ENCODE results near the gene ATRNL1. TPM values are rescaled to one million over a fixed set of nuclear protein-coding genes. Genes with fewer than 3 reads are reported as not detected.

The ATRNL1 gene
- total RNA-seq, 2 experiments from 2014 or later, result 0.21 TPM; not detected in 1

DNA sequence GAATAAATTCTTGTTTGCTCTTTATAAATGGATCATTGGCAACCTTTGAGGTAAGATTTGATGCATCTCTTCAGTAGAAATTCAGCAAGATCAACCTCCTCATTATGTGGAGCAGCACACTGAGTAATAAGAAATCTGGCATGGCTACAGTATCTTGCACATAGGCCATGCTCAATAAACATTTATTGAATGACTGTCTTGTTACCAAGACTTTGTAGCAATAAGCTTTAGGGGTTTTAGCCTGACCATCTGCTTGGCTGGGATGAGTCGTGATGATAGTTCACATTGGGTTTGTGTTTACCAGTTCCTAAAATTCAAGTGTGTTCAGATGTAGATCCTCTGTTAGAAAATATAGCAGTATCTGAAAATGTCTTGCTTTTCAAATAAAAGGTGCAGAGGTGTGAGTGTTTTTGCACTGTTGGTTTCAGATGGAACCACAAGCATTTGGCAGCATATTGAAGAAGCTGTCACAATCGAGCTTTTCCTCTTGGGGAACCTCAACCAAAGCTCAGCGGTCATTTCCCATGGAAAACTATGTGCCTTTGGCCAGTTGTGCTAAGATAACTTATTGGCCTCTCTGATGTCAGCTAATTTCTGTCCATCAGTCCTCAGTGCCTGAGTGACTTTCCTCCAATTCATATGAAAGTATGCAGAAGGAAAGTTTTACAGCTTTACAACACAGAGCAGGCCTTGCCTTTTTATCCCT lies 737.3 kb downstream of the ATRNL1 start:
- Mint-ChIP-seq H3K4me3 (no peak overlapping the region), H3K27ac (no peak overlapping the region), H3K9me3 (ENCODE audit: low read depth) (no peaks in the 10 kb centered on the region), H3K27me3 (no peaks in the 10 kb centered on the region), H3K4me1 (no peaks in the 10 kb centered on the region), H3K36me3 (ENCODE audit: low read depth) (no peaks in the 10 kb centered on the region)
- ChIA-PET CTCF (interaction anchor here (1.5 kb wide), 1 partner anchor 19 kb away, joined by 3 read pairs; no protein-coding TSS in a partner anchor), POLR2A (interaction anchor here (0.5 kb wide), 1 partner anchor 520 kb away, joined by 3 read pairs; no protein-coding TSS in a partner anchor)
- intact Hi-C loops (cut with DNase I, micrococcal nuclease), result no loop called here
- DNase-seq (no peak), ATAC-seq (no peak)

DNA sequence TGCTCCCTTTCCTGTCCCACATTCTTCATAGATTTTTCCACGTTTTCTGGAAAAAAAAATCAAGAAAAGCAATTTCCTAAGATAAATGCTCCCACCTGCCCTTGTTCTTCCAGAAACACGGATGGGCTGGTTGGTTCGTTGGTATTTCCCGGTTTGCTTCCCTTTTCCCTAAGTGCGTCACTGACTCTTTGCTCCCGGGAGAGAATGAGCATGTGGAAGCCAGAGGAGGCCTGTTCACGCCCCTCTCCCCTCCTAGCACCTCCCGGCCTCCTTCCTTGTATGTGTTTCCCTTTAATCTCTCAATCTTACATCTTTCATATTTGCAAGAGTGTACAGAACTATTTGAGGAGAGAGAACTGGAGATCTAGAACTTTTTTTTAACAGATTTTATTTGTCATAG lies 737.9 kb downstream of the ATRNL1 start:
- Mint-ChIP-seq H3K9me3 (ENCODE audit: low read depth) (no peaks in the 10 kb centered on the region), H3K4me1 (no peaks in the 10 kb centered on the region), H3K27ac (no peak overlapping the region)

DNA sequence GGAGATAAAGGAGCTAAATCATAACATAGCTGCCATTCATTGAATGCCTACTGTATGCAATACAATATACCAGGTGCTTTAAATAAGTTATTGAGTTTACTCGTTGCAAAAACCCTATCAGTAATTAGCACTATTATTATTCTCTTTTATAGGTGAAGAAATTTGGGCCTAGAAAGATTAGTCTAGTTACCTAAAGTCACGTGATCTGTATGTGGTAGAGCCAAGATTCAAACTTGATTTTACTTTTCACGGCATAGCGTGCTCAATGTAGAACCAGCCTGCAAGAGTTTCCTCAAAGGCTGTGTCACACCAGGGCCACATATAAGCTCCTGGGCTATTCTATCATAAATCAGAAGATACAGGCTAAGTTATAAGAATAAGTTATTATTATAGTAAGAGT lies 740.0 kb downstream of the ATRNL1 start:
- POLR2A ChIA-PET, result no interaction called here
- intact Hi-C loops (cut with DNase I, micrococcal nuclease), result no loop called here
- no peak for ATAC-seq
- no peaks in the 10 kb centered on the region for H3K4me1 Mint-ChIP-seq
- H3K27ac Mint-ChIP-seq, result no peak overlapping the region
- no peak overlapping the region for H3K4me3 Mint-ChIP-seq
- H3K9me3 Mint-ChIP-seq (ENCODE audit: low read depth), result no peaks in the 10 kb centered on the region
- H3K27me3 Mint-ChIP-seq, result no peaks in the 10 kb centered on the region
- no peak for DNase-seq
- H3K36me3 Mint-ChIP-seq (ENCODE audit: low read depth), result no peaks in the 10 kb centered on the region
- CTCF ChIA-PET, result interaction anchor here (0.8 kb wide), 1 partner anchor 20 kb away, joined by 3 read pairs; no protein-coding TSS in a partner anchor

More for the DNA sequence above, 737.9 kb downstream of the ATRNL1 start:
- POLR2A ChIA-PET, result no interaction called here
- Mint-ChIP-seq H3K27me3 (no peaks in the 10 kb centered on the region), H3K36me3 (ENCODE audit: low read depth) (no peaks in the 10 kb centered on the region), H3K4me3 (no peak overlapping the region)
- ATAC-seq (no peak), DNase-seq (no peak)
- CTCF ChIA-PET, result interaction anchor here (1.3 kb wide), 1 partner anchor 189 kb away, joined by 3 read pairs; no protein-coding TSS in a partner anchor
- intact Hi-C loops (cut with DNase I, micrococcal nuclease), result no loop called here

GRCh38 chr10:115844591-115844990 lies 751.4 kb downstream of the ATRNL1 start:
- H3K36me3 Mint-ChIP-seq (ENCODE audit: low read depth), result no peaks in the 10 kb centered on the region
- H3K4me3 Mint-ChIP-seq, result no peak overlapping the region
- ATAC-seq (no peak), DNase-seq (no peak)
- H3K9me3 Mint-ChIP-seq (ENCODE audit: low read depth), result no peaks in the 10 kb centered on the region
- intact Hi-C loops (cut with DNase I, micrococcal nuclease), result no loop called here
- H3K4me1 Mint-ChIP-seq, result no peaks in the 10 kb centered on the region
- ChIA-PET CTCF (no interaction called here), POLR2A (no interaction called here)
- H3K27me3 Mint-ChIP-seq, result no peaks in the 10 kb centered on the region
- H3K27ac Mint-ChIP-seq, result no peak overlapping the region

GRCh38 chr10:115845921-115846320 lies 752.8 kb downstream of the ATRNL1 start:
- intact Hi-C loops (cut with DNase I, micrococcal nuclease), result no loop called here
- Mint-ChIP-seq H3K27ac (no peak overlapping the region), H3K27me3 (no peaks in the 10 kb centered on the region), H3K4me1 (no peaks in the 10 kb centered on the region), H3K36me3 (ENCODE audit: low read depth) (no peaks in the 10 kb centered on the region), H3K4me3 (no peak overlapping the region), H3K9me3 (ENCODE audit: low read depth) (no peaks in the 10 kb centered on the region)
- no peak for DNase-seq
- ChIA-PET POLR2A (no interaction called here), CTCF (no interaction called here)
- ATAC-seq, result no peak

- Mint-ChIP-seq H3K9me3 (ENCODE audit: low read depth) (no peaks in the 10 kb centered on the region), H3K27me3 (no peaks in the 10 kb centered on the region), H3K27ac (no peak overlapping the region), H3K36me3 (ENCODE audit: low read depth) (no peaks in the 10 kb centered on the region), H3K4me1 (no peaks in the 10 kb centered on the region), H3K4me3 (no peak overlapping the region)
- DNase-seq, result no peak
- ChIA-PET POLR2A (no interaction called here), CTCF (no interaction called here)
- intact Hi-C loops (cut with DNase I, micrococcal nuclease), result no loop called here
- ATAC-seq, result no peak
These were observed 753.4 kb downstream of the ATRNL1 start for GRCh38 chr10:115846528-115846927.

- intact Hi-C loops (cut with DNase I, micrococcal nuclease), result no loop called here
- Mint-ChIP-seq H3K27ac (no peak overlapping the region), H3K36me3 (ENCODE audit: low read depth) (no peaks in the 10 kb centered on the region), H3K9me3 (ENCODE audit: low read depth) (no peaks in the 10 kb centered on the region), H3K4me3 (no peak overlapping the region), H3K27me3 (no peaks in the 10 kb centered on the region), H3K4me1 (no peaks in the 10 kb centered on the region)
- DNase-seq, result no peak
- CTCF ChIA-PET, result no interaction called here
- no peak for ATAC-seq
- POLR2A ChIA-PET, result no interaction called here
These were observed 756.0 kb downstream of the ATRNL1 start for GRCh38 chr10:115849197-115849596.

DNA sequence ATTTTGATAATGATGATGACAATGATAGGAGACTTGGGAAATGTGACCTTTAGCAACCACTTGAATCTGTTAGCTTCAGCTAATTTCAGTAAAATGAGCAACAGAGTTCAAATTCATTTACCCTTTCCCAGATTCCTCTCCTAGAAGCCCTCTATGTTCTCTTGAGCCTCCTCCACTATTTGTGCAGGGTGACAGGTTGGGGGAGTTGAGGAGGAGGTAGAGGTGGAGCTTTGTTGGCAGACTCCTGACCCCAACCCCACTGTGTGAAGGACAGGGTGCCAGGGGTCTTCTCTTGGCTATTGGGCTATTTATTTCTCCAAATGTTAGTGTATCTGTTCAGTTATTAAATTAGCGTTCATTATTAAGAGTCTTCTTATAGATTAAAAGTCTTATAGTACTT lies 757.5 kb downstream of the ATRNL1 start:
- DNase-seq, result no peak
- Mint-ChIP-seq H3K9me3 (ENCODE audit: low read depth) (no peaks in the 10 kb centered on the region), H3K4me1 (no peaks in the 10 kb centered on the region), H3K27me3 (no peaks in the 10 kb centered on the region), H3K36me3 (ENCODE audit: low read depth) (no peaks in the 10 kb centered on the region), H3K4me3 (no peak overlapping the region), H3K27ac (no peak overlapping the region)
- intact Hi-C loops (cut with DNase I, micrococcal nuclease), result no loop called here
- ChIA-PET POLR2A (no interaction called here), CTCF (no interaction called here)
- no peak for ATAC-seq

DNA sequence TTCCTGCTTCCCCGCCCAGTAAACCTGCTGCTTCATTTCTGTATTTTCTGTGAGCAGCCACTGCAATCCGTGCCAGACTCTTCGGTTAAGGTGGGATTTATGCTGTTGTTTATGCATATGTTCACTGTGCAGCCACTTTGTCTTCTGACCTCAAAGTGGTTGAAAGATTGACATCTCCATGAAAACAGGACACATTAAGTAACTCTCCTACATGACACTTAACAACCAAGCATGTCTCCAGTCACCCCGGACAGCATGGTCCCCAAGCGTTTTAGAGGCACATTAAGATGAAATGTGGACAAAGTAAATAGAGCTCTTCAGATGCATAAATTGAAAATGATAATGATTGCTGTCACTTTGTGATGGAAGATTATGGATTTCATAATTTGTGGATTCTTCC lies 758.5 kb downstream of the ATRNL1 start:
- intact Hi-C loops (cut with DNase I, micrococcal nuclease), result no loop called here
- ChIA-PET POLR2A (no interaction called here), CTCF (no interaction called here)
- H3K36me3 Mint-ChIP-seq (ENCODE audit: low read depth), result no peaks in the 10 kb centered on the region
- no peaks in the 10 kb centered on the region for H3K9me3 Mint-ChIP-seq (ENCODE audit: low read depth)
- no peaks in the 10 kb centered on the region for H3K27me3 Mint-ChIP-seq
- H3K4me3 Mint-ChIP-seq, result no peak overlapping the region
- no peaks in the 10 kb centered on the region for H3K4me1 Mint-ChIP-seq
- no peak for DNase-seq
- no peak overlapping the region for H3K27ac Mint-ChIP-seq
- no peak for ATAC-seq

DNA sequence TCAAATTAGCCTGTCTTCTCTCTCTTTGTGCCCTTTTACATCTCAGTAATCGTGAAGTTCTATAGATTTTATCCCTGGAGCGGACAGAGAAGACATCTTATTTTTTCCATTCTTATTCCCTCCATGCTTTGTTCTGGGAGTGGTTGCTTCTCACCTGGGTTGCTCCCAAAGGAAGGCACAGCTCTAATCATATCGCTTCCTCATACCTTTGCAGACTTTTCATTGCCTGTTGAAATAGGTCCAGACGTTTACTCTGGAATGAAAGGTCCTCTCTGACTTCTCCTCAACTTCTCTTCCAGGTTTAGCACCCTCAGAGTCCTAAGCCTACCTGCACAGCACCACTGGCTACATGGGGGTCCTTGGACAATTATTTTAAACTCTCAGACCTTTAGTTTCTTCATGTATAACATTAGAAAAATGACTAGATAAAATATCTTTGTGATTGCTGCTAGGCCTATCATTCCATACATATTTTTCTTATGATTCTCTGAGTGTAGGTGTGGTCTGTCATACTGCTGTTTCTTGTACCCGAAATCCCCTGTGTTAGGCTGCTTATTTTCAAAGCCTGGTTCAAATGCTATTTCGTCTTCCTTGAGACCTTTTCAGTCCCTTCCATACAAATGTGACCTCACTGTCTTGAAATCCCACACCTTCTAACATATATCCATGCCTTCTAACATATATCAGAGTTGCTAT lies 761.7 kb downstream of the ATRNL1 start:
- no peak overlapping the region for H3K4me3 Mint-ChIP-seq
- H3K27me3 Mint-ChIP-seq, result no peaks in the 10 kb centered on the region
- peaks cover 4% of the 10 kb centered on the region for H3K9me3 Mint-ChIP-seq (ENCODE audit: low read depth)
- ATAC-seq (no peak), DNase-seq (no peak)
- intact Hi-C loops (cut with DNase I, micrococcal nuclease), result no loop called here
- CTCF ChIA-PET, result interaction anchor here (1.0 kb wide), 1 partner anchor 12 kb away, joined by 5 read pairs; no protein-coding TSS in a partner anchor
- POLR2A ChIA-PET, result no interaction called here
- H3K4me1 Mint-ChIP-seq, result no peaks in the 10 kb centered on the region
- no peak overlapping the region for H3K27ac Mint-ChIP-seq
- H3K36me3 Mint-ChIP-seq (ENCODE audit: low read depth), result no peaks in the 10 kb centered on the region

- intact Hi-C loops (cut with DNase I, micrococcal nuclease), result no loop called here
- ChIA-PET POLR2A (no interaction called here), CTCF (no interaction called here)
- Mint-ChIP-seq H3K4me1 (no peaks in the 10 kb centered on the region), H3K27ac (no peak overlapping the region), H3K4me3 (no peak overlapping the region), H3K9me3 (ENCODE audit: low read depth) (peaks cover 4% of the 10 kb centered on the region), H3K27me3 (no peaks in the 10 kb centered on the region), H3K36me3 (ENCODE audit: low read depth) (no peaks in the 10 kb centered on the region)
- ATAC-seq (no peak), DNase-seq (no peak)
These were observed 763.4 kb downstream of the ATRNL1 start for GRCh38 chr10:115856580-115856979.

DNA sequence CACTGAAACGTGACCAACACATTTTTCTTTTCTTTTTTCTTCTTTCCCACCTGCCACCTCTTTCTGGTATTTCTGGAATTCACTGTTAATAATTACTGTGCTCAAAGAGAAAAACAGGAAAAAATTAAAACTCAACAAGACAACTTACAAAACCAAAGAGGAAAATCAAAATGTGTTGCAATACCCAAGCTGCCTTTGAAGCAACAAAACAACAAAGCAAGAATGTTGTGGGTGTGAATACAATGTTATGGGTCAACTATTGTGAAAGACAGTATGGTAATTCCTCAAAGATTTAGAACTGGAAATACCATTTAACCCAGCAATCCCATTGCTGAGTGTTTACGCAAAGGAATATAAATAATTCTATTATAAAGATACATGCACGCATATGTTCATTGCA lies 764.7 kb downstream of the ATRNL1 start:
- DNase-seq, result no peak
- ATAC-seq, result no peak
- CTCF ChIA-PET, result no interaction called here
- Mint-ChIP-seq H3K9me3 (ENCODE audit: low read depth) (peaks cover 4% of the 10 kb centered on the region), H3K4me1 (no peaks in the 10 kb centered on the region), H3K27me3 (no peaks in the 10 kb centered on the region), H3K36me3 (ENCODE audit: low read depth) (no peaks in the 10 kb centered on the region), H3K4me3 (no peak overlapping the region), H3K27ac (no peak overlapping the region)
- intact Hi-C loops (cut with DNase I, micrococcal nuclease), result no loop called here
- POLR2A ChIA-PET, result no interaction called here

Measured in activated CD4-positive, alpha-beta T cell treated with anti-CD3 and anti-CD28 coated beads for 36 hours (primary cell).